GM21447 (cell line): ENCODE data around the gene MAP3K7CL.

ENCODE experiments used
- ATAC-seq: cut with Tn5 transposase; IDR thresholded peaks from one replicate; pipeline ENCODE4 v1.9.1; 2021; ENCODE audit not compliant: unreplicated experiment

MAP3K7CL gene

DNA sequence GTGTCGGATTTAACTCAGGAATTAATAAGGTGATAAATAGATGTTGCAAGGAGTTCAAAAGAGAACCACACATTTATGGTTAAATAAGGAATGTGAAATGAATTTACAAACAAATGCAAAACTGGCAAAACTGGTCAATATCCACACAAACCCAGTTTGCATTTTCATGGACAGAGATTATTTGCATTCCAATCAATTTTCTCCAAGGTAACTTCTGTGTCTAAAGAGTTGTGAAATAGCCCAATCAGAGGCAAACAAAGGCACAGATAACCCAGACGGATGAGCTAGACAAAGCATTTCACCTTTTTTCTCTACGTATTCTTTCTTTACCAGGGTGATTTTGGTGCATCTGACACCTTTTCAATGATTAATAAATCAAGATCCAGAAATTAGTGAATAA, 63.9 kb downstream of the MAP3K7CL start:
- no peak for ATAC-seq

DNA sequence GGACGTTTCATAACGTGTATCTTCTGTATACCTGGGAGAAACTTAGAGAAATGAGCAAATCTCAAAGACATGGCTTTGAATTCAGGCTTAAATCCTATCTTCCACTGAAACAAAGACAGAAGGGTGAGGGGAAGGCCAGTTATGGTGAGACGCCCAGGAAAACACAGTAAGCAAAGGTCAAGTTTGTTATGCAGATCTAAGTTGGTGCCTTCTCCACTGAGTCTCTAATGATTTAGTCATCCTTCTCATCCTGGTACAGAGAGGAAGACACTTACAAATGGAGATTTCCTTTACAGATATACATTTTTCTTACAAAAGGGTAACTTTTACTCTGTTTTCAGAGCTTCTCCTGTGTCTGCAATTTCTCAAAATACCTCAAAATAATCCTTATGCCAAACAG, 64.4 kb downstream of the MAP3K7CL start:
- no peak for ATAC-seq

DNA sequence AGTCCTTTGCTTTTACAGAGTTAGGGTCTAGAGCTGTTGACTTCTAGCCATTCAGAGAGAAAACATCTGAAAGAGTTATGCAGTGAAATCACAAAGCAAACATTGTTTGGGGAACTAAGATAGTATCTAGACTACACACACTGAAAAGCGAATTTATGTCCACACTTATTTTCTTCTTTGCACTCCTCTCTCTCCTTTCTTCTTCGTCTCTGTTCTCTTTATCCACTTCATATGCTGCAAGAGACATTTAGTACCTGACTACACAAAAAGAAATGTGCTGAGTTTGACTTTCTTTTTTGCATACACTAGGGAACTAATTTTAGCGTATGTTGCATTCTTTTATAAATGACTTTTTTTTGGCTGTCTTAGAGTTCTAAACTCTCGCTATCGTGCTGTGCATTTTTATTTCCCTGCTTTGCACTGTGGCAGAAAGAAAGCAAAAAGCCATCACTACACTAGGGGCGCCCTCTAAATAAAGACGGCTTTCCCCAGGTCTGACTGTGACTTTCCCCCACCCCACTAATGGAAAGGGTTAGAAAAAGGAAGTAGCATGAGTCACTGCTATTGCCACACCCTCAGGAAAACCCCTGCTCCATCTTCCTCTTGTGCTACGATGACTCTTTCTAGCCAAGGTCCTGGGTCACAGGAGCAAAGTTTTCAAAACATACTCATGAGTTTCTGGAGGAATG, 65.7 kb downstream of the MAP3K7CL start:
- ATAC-seq = peak; percentile 98

DNA sequence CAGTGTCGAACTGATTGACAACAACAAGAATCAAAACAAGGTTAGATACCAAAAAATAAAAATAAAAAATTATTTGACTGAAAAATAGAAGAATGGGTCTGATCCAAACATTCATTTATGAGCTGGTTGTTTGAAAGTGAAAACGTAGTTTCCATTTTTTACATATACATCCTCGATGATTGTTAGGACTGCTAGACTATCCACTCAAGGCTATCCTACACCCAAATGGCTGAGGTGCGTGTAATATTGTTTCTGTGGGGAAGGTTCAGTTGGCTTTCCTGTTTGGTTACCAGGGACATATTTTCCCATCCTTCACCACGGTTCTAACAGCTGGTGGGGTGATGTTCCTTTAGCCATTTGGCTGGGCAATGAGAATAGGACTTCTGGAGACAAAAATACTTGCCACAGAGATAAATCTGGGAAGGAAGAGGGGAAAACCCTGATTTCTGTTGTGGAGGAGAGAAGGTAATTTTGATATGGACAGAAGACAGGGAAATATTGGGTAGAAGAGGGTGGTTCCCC, 66.3 kb downstream of the MAP3K7CL start:
- ATAC-seq = no peak

DNA sequence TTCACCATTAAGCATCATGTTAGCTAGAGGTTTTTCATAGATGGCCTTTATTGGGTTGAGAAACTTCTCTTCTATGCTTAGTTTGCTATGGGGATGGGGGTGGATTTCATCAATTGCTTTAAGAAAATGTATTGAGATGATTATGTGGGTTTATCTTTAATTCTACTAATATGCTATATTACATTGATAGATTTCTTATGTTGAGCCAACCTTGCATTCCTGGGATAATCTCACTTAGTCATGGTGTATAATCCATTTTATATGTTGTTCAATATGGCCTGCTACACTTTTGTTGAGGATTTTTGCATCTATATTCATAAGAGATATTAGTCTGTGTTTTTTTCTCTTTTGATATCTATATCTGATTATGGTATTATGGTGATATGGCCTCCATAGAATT, 70.7 kb downstream of the MAP3K7CL start:
- ATAC-seq = no peak

DNA sequence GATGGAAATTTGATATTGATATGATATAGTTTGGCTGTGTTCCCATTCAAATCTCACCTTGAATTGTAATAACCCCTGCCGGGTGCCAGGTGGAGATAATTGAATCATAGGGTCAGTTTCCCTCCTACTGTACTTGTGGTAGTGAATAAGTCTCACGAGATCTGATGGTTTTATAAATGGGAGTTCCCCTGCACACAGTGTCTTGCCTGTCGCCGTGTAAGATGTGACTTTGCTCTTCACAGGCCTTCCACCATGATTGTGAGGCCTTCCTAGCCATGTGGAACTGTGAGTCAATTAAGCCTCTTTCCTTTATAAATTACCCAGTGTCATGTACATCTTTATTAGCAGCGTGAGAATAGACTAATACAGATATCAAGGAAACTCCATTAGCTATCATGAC, 74.6 kb downstream of the MAP3K7CL start:
- no peak for ATAC-seq

DNA sequence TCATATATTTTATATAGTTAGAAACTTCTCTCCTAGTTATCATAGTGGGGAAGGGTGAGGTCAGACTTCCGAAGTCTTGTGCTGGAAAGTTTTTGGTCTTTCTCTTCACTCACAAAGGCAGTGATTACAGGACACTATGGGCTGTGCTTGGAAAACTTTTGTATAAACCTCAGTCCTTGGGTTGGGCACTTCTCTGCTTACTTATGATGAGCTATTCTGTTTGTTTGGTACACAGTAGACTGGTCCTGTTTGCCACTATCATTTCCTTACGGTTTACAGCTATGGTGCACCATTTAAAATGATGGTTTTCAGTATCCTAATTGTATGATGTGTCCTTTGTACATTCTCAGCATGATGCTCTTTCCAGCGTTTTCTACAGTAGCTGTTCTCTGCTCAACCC, 75.5 kb downstream of the MAP3K7CL start:
- ATAC-seq = no peak

DNA sequence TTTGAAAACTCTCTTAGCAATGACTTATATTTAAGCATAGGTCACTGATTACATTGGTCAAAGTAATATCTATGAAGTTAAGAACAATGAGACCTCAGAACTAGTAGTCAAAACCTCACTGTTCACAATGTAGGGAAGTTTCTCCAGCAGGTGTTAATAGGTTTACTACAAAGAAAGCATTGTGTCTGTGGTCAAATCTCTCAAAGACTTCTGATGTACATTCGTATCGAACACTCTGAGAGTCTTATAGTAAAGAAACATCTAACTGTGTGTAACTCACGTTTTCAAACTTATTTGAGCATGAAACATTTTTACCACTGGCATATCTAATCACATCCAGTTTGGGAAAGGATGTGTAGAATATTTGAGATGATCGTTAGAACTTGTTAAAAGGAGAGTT, 76.0 kb downstream of the MAP3K7CL start:
- no peak for ATAC-seq

DNA sequence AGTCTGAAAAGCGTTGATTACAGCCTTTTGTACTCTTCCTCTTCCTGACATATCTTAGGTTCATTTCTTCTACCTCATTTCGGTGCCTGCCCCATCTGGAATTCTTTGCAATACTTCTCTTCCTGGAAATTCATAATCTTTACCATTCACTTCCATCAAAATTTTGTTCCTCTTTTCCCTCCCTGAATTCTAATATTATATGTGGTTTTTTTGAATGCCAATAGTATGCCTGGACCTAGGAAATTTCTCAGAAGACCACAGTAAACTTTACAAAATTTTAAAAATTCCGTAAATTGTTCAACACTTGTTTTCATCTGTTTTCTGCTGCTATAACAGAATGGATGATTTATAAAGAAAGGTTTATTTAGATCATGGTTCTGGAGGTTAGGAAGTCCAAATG, 76.8 kb downstream of the MAP3K7CL start:
- no peak for ATAC-seq

DNA sequence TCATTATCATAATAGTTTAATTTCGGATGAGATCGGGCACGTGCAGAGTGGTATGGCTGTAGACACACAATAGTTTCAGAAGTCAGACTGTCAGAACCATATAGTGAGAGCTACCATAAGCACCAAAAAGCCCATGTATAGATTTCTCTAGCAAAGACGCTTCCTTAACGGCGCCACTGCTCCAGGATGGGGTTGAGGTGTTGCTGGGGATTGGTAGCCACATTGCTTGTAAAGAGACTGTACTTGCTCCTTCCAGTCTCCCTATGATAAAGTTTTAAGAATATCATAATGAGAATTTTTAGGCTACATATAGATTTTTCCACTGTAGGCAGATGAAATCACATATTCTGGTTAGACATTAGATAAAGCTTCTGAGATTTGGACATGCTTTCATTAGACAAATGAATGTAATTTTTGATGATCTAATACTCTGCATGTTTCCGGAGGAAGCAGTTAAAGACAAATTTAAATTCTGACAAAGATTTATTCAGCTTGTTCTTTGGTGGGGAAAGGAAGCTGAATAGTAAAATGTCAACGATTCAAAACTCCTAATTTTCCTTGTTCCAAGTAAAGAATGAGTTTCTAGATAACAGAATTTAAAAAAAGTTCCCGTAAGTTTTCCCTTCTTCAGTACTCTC, 77.7 kb downstream of the MAP3K7CL start:
- no peak for ATAC-seq

DNA sequence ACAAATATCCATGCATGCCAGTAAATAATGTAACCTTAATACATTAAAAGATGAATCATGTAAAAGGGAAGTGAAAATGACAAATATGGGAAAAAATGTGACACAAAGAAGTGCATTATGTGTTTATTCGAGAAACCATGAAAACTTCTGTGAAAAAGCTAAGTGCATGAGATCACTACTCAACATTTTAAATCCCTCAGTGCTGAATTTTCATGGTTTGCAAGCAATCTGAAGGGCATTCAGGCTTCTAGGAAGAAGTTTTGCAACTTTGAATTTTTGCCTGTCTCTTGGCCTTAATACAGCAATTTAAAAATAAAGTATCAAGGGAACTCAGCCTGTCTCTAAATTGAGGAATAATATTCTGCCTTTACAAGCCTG, 78.2 kb downstream of the MAP3K7CL start:
- no peak for ATAC-seq

DNA sequence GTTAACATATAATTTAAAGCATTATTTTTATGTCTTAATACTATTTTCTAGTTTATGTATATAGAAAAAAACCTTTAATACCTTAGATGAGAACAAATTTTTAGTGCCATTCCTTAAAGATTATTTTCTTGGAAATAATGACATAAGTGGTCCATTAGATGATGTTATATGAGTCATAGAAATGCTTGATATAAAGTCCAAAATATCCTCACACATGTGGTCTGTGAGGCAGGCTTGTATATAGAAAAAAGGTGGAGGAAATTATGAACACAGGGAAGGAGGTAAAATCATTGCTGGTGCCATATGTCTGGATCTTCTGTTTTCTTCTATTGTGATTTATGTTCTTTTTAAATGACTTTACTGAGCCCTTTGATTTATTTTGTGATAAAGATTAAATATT, 79.3 kb downstream of the MAP3K7CL start:
- ATAC-seq = no peak

DNA sequence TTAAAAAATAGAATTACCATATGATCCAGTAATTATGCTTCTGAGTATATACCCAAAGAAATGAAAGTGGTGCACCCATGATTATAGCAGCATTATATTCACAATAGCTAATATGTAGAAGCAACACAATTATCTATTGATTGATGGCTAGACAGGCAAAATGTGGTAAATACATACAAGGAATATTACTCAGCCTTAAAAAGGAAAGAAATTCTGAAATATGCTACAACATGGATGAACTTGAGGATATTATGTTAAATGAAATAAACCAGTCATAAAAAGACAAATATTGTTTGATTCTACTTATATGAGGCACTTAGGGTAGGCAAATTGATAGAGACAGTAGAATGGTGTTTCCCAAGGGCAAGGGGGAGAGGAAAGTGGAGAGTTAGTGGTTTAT, 80.8 kb downstream of the MAP3K7CL start:
- no peak for ATAC-seq

DNA sequence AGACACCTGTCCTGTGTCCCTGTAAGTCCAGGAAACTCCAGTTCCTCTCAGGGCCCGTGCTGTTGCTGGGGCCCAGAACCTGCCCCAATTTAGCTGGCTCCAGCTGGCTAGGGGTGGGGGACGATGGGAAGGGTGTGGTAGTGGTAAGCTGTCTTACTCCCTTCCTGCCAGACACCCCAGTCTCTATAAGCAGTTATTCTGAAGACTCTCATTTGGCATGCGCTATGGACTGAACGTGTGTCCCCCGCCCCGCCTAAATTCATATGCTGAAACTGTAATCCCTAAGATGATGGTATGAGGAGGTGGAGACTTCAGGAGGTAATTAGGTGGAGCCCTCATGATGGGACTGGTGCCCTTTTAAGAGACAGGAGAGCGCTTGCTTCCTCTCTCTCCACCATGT, 82.0 kb downstream of the MAP3K7CL start:
- ATAC-seq = no peak

DNA sequence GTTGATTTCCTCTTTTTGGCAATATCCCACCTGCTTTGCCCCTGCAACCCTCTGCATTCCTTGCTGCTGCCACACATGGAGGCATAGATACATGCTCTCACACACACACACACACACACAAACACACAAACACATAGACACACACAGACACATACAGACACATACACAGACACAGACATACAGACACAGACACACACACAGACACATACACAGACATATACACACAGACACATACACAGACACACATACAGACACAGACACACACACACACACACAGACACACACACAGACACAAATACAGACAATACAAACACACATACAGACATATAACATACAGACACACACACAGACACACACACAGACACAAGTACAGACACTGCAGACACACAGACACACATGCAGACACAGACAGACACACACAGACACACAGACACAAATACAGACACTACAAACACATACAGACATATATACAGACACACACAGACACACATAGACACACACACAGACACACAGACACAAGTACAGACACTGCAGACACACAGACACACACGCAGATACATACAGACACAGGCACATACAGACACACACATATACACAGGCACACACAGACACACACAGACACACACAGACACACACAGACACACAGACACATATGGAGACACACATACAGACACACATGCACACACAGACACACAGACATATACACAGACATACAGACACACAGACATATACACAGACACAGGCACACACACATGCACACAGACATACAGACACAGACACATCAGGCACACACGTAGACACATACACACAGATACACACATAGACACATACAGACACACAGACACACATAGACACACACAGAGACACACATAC, 83.3 kb downstream of the MAP3K7CL start:
- ATAC-seq = no peak

DNA sequence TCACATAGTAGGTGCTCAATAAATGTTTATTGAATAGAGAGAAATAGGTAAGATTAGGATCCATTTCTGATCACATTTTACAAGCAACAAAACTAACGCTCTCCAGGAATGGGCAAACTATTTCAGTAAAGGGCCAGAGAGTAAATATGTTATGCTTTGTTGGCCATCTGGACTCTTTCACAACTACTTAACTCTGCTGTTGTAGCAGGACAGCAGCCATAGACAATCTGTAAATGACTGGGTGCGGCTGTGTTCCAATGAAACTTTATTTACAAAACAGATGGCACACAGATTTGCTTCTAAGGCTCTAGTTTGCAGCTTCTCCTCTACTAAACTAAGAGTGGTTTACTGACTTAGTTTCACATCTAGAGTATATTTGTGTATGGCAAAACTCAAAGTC, 85.3 kb downstream of the MAP3K7CL start:
- ATAC-seq = no peak

DNA sequence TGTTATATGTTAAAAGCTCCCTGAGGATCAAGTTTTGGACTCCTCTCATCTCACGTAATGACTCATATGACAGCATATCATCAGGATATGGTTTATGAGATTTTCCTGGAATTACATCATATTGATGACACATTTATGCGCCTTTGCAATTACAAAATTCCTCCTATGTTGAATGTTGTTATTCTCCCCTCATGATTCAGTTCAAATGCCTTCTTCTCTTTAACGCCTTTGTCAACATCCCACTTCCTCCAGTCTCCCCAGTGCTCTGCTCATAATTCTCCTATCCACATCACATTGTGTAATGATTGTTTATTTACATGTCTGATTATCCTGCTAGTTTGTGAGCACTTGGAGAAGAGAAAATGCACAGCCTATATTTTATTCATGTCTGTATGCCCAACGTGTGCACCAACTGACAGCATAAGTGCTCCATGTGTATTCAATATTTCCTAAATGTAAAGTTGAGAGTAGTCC, 87.4 kb downstream of the MAP3K7CL start:
- no peak for ATAC-seq

DNA sequence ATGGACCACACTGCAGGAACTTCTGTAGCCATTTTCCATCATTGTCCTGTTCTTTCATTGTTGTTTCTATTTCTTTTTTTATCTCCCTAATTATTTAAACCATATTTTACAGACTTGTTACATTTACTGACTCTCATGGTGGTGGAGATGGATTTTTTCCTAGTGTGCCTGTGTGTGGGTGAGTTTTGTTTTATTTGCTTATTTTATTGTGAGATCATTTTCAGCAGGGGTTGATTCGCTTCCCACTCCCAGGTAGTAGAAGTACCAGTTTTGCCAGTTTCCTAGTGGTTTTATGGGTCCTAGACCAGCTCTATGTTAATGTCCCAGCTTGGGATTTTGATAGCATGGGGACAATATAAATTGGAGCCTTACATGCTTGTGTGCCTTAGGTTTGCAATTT, 88.3 kb downstream of the MAP3K7CL start:
- ATAC-seq = no peak

DNA sequence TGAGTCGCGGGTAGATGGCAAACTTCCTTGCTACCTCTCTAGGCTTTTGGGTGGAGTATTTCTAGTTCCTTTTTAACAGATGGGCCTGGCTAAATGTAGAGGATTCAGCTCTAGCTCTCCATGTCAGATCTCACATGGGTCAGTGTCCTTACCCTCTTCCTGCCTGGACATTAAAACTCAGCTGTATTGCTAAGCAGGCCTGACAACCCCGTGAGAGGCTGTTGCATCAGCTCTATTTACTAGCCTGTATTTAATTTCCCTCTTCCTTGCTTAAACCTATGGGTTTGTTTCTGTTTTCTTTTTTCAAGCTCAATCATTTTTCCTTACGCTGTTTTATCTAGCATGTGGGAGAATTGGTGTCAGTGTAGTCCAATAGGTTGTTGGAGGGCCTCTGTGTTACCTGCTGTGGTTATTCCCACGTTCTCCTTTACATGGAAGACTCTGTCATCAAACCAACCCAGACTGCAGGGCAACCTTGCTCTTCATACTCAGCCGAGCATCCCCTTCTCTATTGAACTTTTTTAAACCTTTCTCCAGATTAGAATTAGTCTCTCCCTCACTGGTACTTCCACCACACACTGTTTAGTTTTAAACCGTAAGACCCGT, 88.8 kb downstream of the MAP3K7CL start:
- no peak for ATAC-seq

DNA sequence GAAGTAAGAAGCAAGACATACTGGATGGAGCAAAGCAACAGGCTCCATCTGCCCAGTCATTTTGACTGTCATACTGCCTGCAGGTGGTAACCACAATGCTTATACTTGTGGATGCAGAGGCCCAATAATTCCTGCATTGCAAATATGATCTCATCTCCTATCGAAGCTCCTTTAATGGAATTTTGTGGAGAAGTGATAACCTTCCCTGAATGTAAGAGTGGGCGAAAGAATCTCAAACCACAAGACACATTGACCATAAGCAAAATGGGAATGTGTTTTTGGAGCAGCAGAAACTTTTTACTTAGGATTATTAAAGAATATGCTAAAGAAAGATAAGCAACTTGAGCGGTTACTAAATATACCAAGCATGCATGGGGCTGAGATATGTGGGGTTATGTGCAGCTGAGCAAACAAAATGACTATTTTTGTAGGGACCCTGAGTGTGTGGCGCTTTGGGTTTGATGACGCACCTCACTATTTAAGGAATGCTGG, 90.9 kb downstream of the MAP3K7CL start:
- ATAC-seq = no peak

DNA sequence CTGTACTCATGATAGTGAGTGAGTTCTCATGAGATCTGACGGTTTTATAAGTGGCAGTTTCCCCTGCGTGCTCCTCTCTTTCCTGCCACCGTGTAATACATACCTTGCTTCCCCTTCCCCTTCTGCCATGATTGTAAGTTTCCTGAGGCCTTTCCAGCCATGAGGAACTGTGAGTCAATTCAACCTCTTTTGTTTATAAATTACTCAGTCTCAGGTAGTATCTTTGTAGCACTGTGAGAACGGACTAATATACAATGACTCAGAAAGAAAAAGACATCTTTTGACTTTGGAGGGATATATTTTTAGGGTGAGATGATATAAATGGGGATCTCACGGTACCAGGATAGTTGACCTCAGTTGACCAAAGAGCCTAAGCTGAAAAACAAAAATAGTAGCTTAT, 93.6 kb downstream of the MAP3K7CL start:
- ATAC-seq = no peak
